Measurements from ENCODE around the gene SLC6A4. TPM values are rescaled to one million over a fixed set of nuclear protein-coding genes. Genes with fewer than 3 reads are reported as not detected.

Gene SLC6A4
- polyA plus RNA-seq, 3 donors, result not detected

- H3K9me3 Mint-ChIP-seq, result no peaks in the 10 kb centered on the region
- H3K36me3 Mint-ChIP-seq, result no peaks in the 10 kb centered on the region
- H3K27ac Mint-ChIP-seq, result no peak overlapping the region
- intact Hi-C loops (cut with micrococcal nuclease), result no loop called here
- Histone ChIP-seq H3K79me2 (ENCODE audit: insufficient read depth, low read length) (no peaks in the 10 kb centered on the region), H3K4me1 (ENCODE audit: control insufficient read depth in 1 of 2, insufficient read depth in 2 of 2, low read length in 2 of 2) (no peaks in the 10 kb centered on the region), H3K27ac (ENCODE audit: low read depth in 1 of 2, low read length in 2 of 2) (no peak overlapping the region), H3K9me3 (replicated peaks in 1 of 2; ENCODE audit: control insufficient read depth in 1 of 2, insufficient read depth in 1 of 2, low read length in 2 of 2) (no peaks in the 10 kb centered on the region), H4K20me1 (ENCODE audit: insufficient read depth, low read length) (no peaks in the 10 kb centered on the region), H3K4me2 (replicated peaks; ENCODE audit: extremely low read depth, low read length, poor library complexity, severe bottlenecking) (no peak overlapping the region), H3K9ac (ENCODE audit: insufficient read depth, low read length, poor library complexity, severe bottlenecking) (no peak overlapping the region), H3K36me3 (replicated peaks in 1 of 2; ENCODE audit: control insufficient read depth in 1 of 2, insufficient read depth in 2 of 2, low read length in 2 of 2) (no peaks in the 10 kb centered on the region), H3K27me3 (ENCODE audit: control insufficient read depth in 2 of 2, insufficient read depth in 2 of 2, low read length in 2 of 2) (no peaks in the 10 kb centered on the region), H3K4me3 (replicated peaks in 1 of 3; ENCODE audit: low read depth in 2 of 3, low read length in 3 of 3) (no peak overlapping the region), H2AFZ (ENCODE audit: insufficient read depth, low read depth, low read length, poor library complexity, severe bottlenecking) (no peak overlapping the region)
- TF ChIP-seq CTCF (IDR thresholded peaks at IDR 0.05), result no peak
- H3K4me1 Mint-ChIP-seq, result no peaks in the 10 kb centered on the region
- DNase-seq, result no peak
- peaks cover 7 to 10% (median 10%) of the 10 kb centered on the region in 3 donors for H3K27me3 Mint-ChIP-seq (ENCODE audit: low read depth in 3 of 3)
- no peak overlapping the region for H3K4me3 Mint-ChIP-seq
- WGBS (ENCODE audit: insufficient coverage), result 98% methylated on average over 5 of the region's 10 CpGs
Measured at GRCh38 chr17:30200106-30200505, 35.4 kb downstream of the SLC6A4 start.

- WGBS (ENCODE audit: insufficient coverage), result no CpG with 5 or more reads among the region's 5 CpGs
- Histone ChIP-seq H3K79me2 (ENCODE audit: insufficient read depth, low read length) (no peaks in the 10 kb centered on the region), H3K4me2 (replicated peaks; ENCODE audit: extremely low read depth, low read length, poor library complexity, severe bottlenecking) (no peak overlapping the region), H3K27ac (ENCODE audit: low read depth in 1 of 2, low read length in 2 of 2) (no peak overlapping the region), H3K36me3 (replicated peaks in 1 of 2; ENCODE audit: control insufficient read depth in 1 of 2, insufficient read depth in 2 of 2, low read length in 2 of 2) (no peaks in the 10 kb centered on the region), H3K27me3 (ENCODE audit: control insufficient read depth in 2 of 2, insufficient read depth in 2 of 2, low read length in 2 of 2) (no peaks in the 10 kb centered on the region), H3K4me1 (ENCODE audit: control insufficient read depth in 1 of 2, insufficient read depth in 2 of 2, low read length in 2 of 2) (no peaks in the 10 kb centered on the region), H2AFZ (ENCODE audit: insufficient read depth, low read depth, low read length, poor library complexity, severe bottlenecking) (no peak overlapping the region), H3K9me3 (replicated peaks in 1 of 2; ENCODE audit: control insufficient read depth in 1 of 2, insufficient read depth in 1 of 2, low read length in 2 of 2) (no peaks in the 10 kb centered on the region), H3K4me3 (replicated peaks in 1 of 3; ENCODE audit: low read depth in 2 of 3, low read length in 3 of 3) (no peak overlapping the region), H3K9ac (ENCODE audit: insufficient read depth, low read length, poor library complexity, severe bottlenecking) (no peak overlapping the region), H4K20me1 (ENCODE audit: insufficient read depth, low read length) (no peaks in the 10 kb centered on the region)
- intact Hi-C loops (cut with micrococcal nuclease), result no loop called here
- Mint-ChIP-seq H3K4me3 (no peak overlapping the region), H3K27me3 (ENCODE audit: low read depth in 3 of 3) (peaks cover 8 to 10% (median 10%) of the 10 kb centered on the region in 3 donors), H3K4me1 (no peaks in the 10 kb centered on the region), H3K9me3 (no peaks in the 10 kb centered on the region), H3K27ac (no peak overlapping the region), H3K36me3 (no peaks in the 10 kb centered on the region)
- no peak for DNase-seq
- TF ChIP-seq CTCF (IDR thresholded peaks at IDR 0.05), result no peak
Measured at GRCh38 chr17:30199600-30199999, 35.9 kb downstream of the SLC6A4 start.

All from CD14-positive monocyte (primary cell).